Vagina (tissue), 2 donors: ENCODE results near the gene WNT6.

Experiments used
- CTCF ChIP-seq, 3 experiments: fragments of 450-650 bp in 2 of 3; fragments of 200-600 bp in 1 of 3; sonication (generic) in 1 of 3; IDR thresholded peaks; one replicate each; pipeline ENCODE4 v1.5.1; 2017 to 2019; ENCODE audit warnings: antibody characterized with exemption in 3 of 3, mild to moderate bottlenecking in 2 of 3, moderate library complexity in 2 of 3
- POLR2A ChIP-seq, 2 donors: fragments of 450-650 bp; IDR thresholded peaks; one replicate each; pipeline ENCODE4 v1.6.1; 2017; ENCODE audit warnings: antibody characterized with exemption in 2 of 2, mild to moderate bottlenecking in 2 of 2, moderate library complexity in 2 of 2

- TF ChIP-seq CTCF (IDR thresholded peaks at IDR 0.05) (no peak), POLR2A (IDR thresholded peaks at IDR 0.05) (no peak)
Observed at GRCh38 chr2:218861645-218862318, 2.2 kb downstream of the WNT6 start.
